H9 (cell line): Measurements from ENCODE around the gene TTC7B. TPM values are rescaled to one million over a fixed set of nuclear protein-coding genes. Genes with fewer than 3 reads are reported as not detected.

Source experiments
- DNase-seq: peaks from one replicate; pipeline ENCODE4 v3.0.0-alpha.2; 2017
- H2AFZ ChIP-seq: one replicate; pipeline ENCODE4 v1.6.1; 2013; ENCODE audit warnings: mild to moderate bottlenecking, low read length, control low read depth, moderate library complexity
- H2AK5ac ChIP-seq: 2 replicates; pipeline ENCODE4 v1.6.1; 2013; ENCODE audit warnings: low read length, control low read depth, mixed read lengths; ENCODE audit not compliant: insufficient read length
- H2BK120ac ChIP-seq: one replicate; pipeline ENCODE4 v1.6.1; 2013; ENCODE audit warnings: low read depth, mild to moderate bottlenecking, low read length, control low read depth, inconsistent platforms; ENCODE audit not compliant: poor library complexity, severe bottlenecking
- H2BK12ac ChIP-seq: 2 replicates; pipeline ENCODE4 v1.6.1; 2013; ENCODE audit warnings: low read length, control low read depth, mixed read lengths, low read depth; ENCODE audit not compliant: insufficient read length
- H2BK15ac ChIP-seq: 2 replicates; pipeline ENCODE4 v1.6.1; 2013; ENCODE audit warnings: low read depth, low read length, control low read depth
- H2BK20ac ChIP-seq: one replicate; pipeline ENCODE4 v1.6.1; 2013; ENCODE audit warnings: low read depth, mild to moderate bottlenecking, low read length, control low read depth, inconsistent platforms; ENCODE audit not compliant: poor library complexity, severe bottlenecking
- H2BK5ac ChIP-seq: 2 replicates; pipeline ENCODE4 v1.6.1; 2013; ENCODE audit warnings: low read length, control low read depth, mixed read lengths; ENCODE audit not compliant: insufficient read length
- H3K14ac ChIP-seq: 2 replicates; pipeline ENCODE4 v1.6.1; 2013; ENCODE audit warnings: low read length, control low read depth; ENCODE audit not compliant: insufficient read depth
- H3K18ac ChIP-seq: 2 replicates; pipeline ENCODE4 v1.6.1; 2013; ENCODE audit warnings: low read depth, mild to moderate bottlenecking, mixed read lengths, low read length, control low read depth; ENCODE audit not compliant: insufficient read length
- H3K23ac ChIP-seq: 2 replicates; pipeline ENCODE4 v1.6.1; 2013; ENCODE audit warnings: low read length, control low read depth, mixed read lengths, low read depth; ENCODE audit not compliant: insufficient read length
- H3K23me2 ChIP-seq: 2 replicates; pipeline ENCODE4 v1.6.1; 2013; ENCODE audit warnings: low read depth, mild to moderate bottlenecking, mixed read lengths, low read length, control low read depth; ENCODE audit not compliant: insufficient read length, poor library complexity, severe bottlenecking
- H3K27ac ChIP-seq: 2 replicates; pipeline ENCODE4 v1.5.1; 2013; ENCODE audit warnings: low read length, control low read depth, mixed read lengths, low read depth; ENCODE audit not compliant: insufficient read length
- H3K27me3 ChIP-seq: 2 replicates; pipeline ENCODE4 v1.6.1; 2013; ENCODE audit warnings: low read length, control low read depth, inconsistent platforms; ENCODE audit not compliant: insufficient read depth
- H3K4ac ChIP-seq: 2 replicates; pipeline ENCODE4 v1.6.1; 2013; ENCODE audit warnings: low read depth, mild to moderate bottlenecking, control low read depth, inconsistent platforms, low read length, moderate library complexity
- H3K4me1 ChIP-seq: 2 replicates; pipeline ENCODE4 v1.6.1; 2013; ENCODE audit warnings: low read length, control low read depth, inconsistent platforms; ENCODE audit not compliant: insufficient read depth
- H3K4me2 ChIP-seq: 2 replicates; pipeline ENCODE4 v1.6.1; 2013; ENCODE audit warnings: low read length, control low read depth, mixed read lengths; ENCODE audit not compliant: insufficient read length, insufficient read depth
- H3K56ac ChIP-seq: 2 replicates; pipeline ENCODE4 v1.6.1; 2013; ENCODE audit warnings: low read depth, mild to moderate bottlenecking, mixed read lengths, low read length, control low read depth; ENCODE audit not compliant: insufficient read length
- H3K79me1 ChIP-seq: 2 replicates; pipeline ENCODE4 v1.6.1; 2013; ENCODE audit warnings: low read depth, mild to moderate bottlenecking, moderate library complexity, low read length, control low read depth, inconsistent platforms; ENCODE audit not compliant: insufficient read depth, poor library complexity, severe bottlenecking
- H3K79me2 ChIP-seq: 2 replicates; pipeline ENCODE4 v1.6.1; 2013; ENCODE audit warnings: low read length, control low read depth, inconsistent platforms; ENCODE audit not compliant: insufficient read depth
- H3K9ac ChIP-seq: 2 replicates; pipeline ENCODE4 v1.6.1; 2013; ENCODE audit warnings: low read length, control low read depth, mixed read lengths; ENCODE audit not compliant: insufficient read length; ENCODE audit errors: extremely low read depth
- H3K9me3 ChIP-seq: one replicate; pipeline ENCODE4 v1.6.1; 2013; ENCODE audit warnings: low read depth, low read length, inconsistent platforms; ENCODE audit not compliant: control insufficient read depth
- H3T11ph ChIP-seq: one replicate; pipeline ENCODE4 v1.6.1; 2013; ENCODE audit warnings: mild to moderate bottlenecking, low read length, control low read depth, inconsistent platforms
- H4K20me1 ChIP-seq: one replicate; pipeline ENCODE4 v1.6.1; 2013; ENCODE audit not compliant: control insufficient read depth, insufficient read length, insufficient read depth
- H4K5ac ChIP-seq: 2 replicates; pipeline ENCODE4 v1.6.1; 2013; ENCODE audit warnings: low read depth, mild to moderate bottlenecking, mixed read lengths, low read length, control low read depth; ENCODE audit not compliant: insufficient read length
- H4K8ac ChIP-seq: replicated peaks from 2 replicates; pipeline ENCODE4 v1.6.1; 2013; ENCODE audit warnings: low read length, control low read depth, mixed read lengths, low read depth; ENCODE audit not compliant: insufficient read length
- H4K91ac ChIP-seq: 2 replicates; pipeline ENCODE4 v1.6.1; 2013; ENCODE audit warnings: low read depth, mild to moderate bottlenecking, moderate library complexity, mixed read lengths, low read length, control low read depth; ENCODE audit not compliant: insufficient read length
- H3K27ac Mint-ChIP-seq, 3 experiments: 2 replicates in 2 of 3; 3 replicates in 1 of 3; pipeline ENCODE4 v1.8.0; 2020 to 2021; ENCODE audit warnings: mixed read lengths in 3 of 3, mild to moderate bottlenecking in 1 of 3, moderate library complexity in 1 of 3
- H3K27me3 Mint-ChIP-seq: 2 replicates; pipeline ENCODE4 v1.8.0; 2021; ENCODE audit warnings: low read depth, mild to moderate bottlenecking, moderate library complexity, mixed read lengths
- H3K36me3 Mint-ChIP-seq, 3 experiments: 2 replicates in 2 of 3; 3 replicates in 1 of 3; pipeline ENCODE4 v1.8.0; 2020 to 2021; ENCODE audit warnings: low read depth in 3 of 3, mixed read lengths in 3 of 3; ENCODE audit not compliant: insufficient read depth in 1 of 3
- H3K4me1 Mint-ChIP-seq, 2 experiments: 2 replicates each; pipeline ENCODE4 v1.8.0; 2020; ENCODE audit warnings: mixed read lengths in 2 of 2
- H3K4me3 Mint-ChIP-seq, 2 experiments: 2 replicates in 1 of 2; 3 replicates in 1 of 2; pipeline ENCODE4 v1.8.0; 2020 to 2021; ENCODE audit warnings: mild to moderate bottlenecking in 2 of 2, mixed read lengths in 2 of 2, moderate library complexity in 1 of 2
- H3K9me3 Mint-ChIP-seq, 2 experiments: 2 replicates in 1 of 2; 3 replicates in 1 of 2; pipeline ENCODE4 v1.8.0; 2020; ENCODE audit warnings: mild to moderate bottlenecking in 2 of 2, mixed read lengths in 2 of 2, moderate library complexity in 1 of 2
- WGBS: extraction: QIAGEN DNeasy Blood & Tissue Kit; methylation state at CpG from one replicate; pipeline ENCODE4 v1.1.7; 2013; ENCODE audit warnings: missing lambda C conversion rate, low lambda C conversion rate, mixed read lengths; ENCODE audit not compliant: insufficient read length; ENCODE audit errors: extremely low coverage; 5-methylcytosine and 5-hydroxymethylcytosine counted together
- total RNA-seq: library from RNA; stranded (reverse); gene quantifications from 2 replicates; pipeline ENCODE4 v1.2.1, GENCODE V29; 2021
- TF ChIP-seq, protein P1 (sequence below): fragments of 200-600 bp; sonication (generic); conservative IDR thresholded peaks from 3 replicates; pipeline ENCODE4 v1.8.0; 2021; ENCODE audit warnings: antibody characterized with exemption, mild to moderate bottlenecking

The TTC7B gene
- total RNA-seq, 1 experiment from 2014 or later: 33.7 TPM

DNA sequence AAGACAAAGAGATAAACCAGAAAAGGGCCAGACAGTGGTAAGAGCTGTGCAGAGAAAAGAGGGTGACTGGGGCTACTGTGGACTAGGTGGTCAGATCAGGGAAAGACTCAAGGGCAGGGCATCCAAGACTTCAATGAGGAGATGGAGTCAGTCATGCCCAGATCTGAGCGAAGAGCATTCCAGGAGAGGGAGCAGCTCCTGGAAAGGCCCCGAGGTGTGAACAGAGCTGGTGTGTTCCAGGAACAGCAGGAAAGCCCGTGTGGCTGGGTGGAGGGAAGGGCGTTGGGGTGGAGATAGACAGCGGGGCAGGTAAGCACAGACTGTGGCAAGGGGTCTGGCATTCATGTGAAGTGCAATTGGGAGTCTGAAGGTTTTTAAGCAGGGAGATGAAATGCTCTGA is 16.8 kb downstream of the TTC7B start:
- Histone ChIP-seq H4K20me1 (no peaks in the 10 kb centered on the region), H3K9ac (no peak overlapping the region), H3K23ac (no peak overlapping the region), H2BK15ac (no peak overlapping the region), H4K8ac (no peak overlapping the region), H2BK5ac (no peak overlapping the region), H2AK5ac (no peak overlapping the region), H3K18ac (no peak overlapping the region), H3T11ph (no peak overlapping the region), H3K23me2 (peaks cover 1% of the 10 kb centered on the region), H2BK120ac (no peak overlapping the region), H3K56ac (no peak overlapping the region), H3K9me3 (no peaks in the 10 kb centered on the region), H3K79me2 (no peaks in the 10 kb centered on the region), H3K4me1 (peaks cover 6% of the 10 kb centered on the region; the same call in 1 of the 2 replicates), H3K27me3 (no peaks in the 10 kb centered on the region), H3K27ac (no peak overlapping the region), H2BK20ac (no peak overlapping the region), H3K79me1 (no peaks in the 10 kb centered on the region), H2BK12ac (no peak overlapping the region), H3K4me2 (no peak overlapping the region), H4K91ac (no peak overlapping the region), H3K14ac (no peak overlapping the region), H4K5ac (no peak overlapping the region), H3K4ac (no peak overlapping the region), H2AFZ (no peak overlapping the region)
- TF ChIP-seq, protein P1, sequence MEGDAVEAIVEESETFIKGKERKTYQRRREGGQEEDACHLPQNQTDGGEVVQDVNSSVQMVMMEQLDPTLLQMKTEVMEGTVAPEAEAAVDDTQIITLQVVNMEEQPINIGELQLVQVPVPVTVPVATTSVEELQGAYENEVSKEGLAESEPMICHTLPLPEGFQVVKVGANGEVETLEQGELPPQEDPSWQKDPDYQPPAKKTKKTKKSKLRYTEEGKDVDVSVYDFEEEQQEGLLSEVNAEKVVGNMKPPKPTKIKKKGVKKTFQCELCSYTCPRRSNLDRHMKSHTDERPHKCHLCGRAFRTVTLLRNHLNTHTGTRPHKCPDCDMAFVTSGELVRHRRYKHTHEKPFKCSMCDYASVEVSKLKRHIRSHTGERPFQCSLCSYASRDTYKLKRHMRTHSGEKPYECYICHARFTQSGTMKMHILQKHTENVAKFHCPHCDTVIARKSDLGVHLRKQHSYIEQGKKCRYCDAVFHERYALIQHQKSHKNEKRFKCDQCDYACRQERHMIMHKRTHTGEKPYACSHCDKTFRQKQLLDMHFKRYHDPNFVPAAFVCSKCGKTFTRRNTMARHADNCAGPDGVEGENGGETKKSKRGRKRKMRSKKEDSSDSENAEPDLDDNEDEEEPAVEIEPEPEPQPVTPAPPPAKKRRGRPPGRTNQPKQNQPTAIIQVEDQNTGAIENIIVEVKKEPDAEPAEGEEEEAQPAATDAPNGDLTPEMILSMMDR: no peak
- Mint-ChIP-seq H3K27ac (no peak overlapping the region), H3K9me3 (no peaks in the 10 kb centered on the region; a peak in 1 of 5 replicates), H3K36me3 (peaks cover 0 to 5% (median 0%) of the 10 kb centered on the region in 3 experiments; a peak in 3 of 7 replicates), H3K4me1 (peaks cover 15 to 23% of the 10 kb centered on the region in 2 experiments), H3K27me3 (no peaks in the 10 kb centered on the region), H3K4me3 (no peak overlapping the region)
- no CpG with 5 or more reads among the region's 5 CpGs for WGBS
- DNase-seq: no peak
